COLO668 (cell line): ENCODE data around the gene RAB31.
"Not testable (repeated sequence)": the region's sequence is repeated elsewhere in the genome, so short reads cannot be mapped to it uniquely, and the experiment has no call there.

Experiments
- DNase-seq: peaks from one replicate; lab custom pipeline; 2025; ENCODE audit not compliant: unreplicated experiment; lab: John Stamatoyannopoulos, UW

The RAB31 gene

GRCh38 chr18:9876867-9877654, 169.0 kb downstream of the RAB31 start:
- no peak for DNase-seq

- no peak for DNase-seq
These were observed 169.5 kb downstream of the RAB31 start for GRCh38 chr18:9877655-9878014.

- DNase-seq: no peak
These were observed 170.0 kb downstream of the RAB31 start for GRCh38 chr18:9878095-9878494.

GRCh38 chr18:9878783-9879242, 170.7 kb downstream of the RAB31 start:
- no peak for DNase-seq

GRCh38 chr18:9884090-9884489, 176.0 kb downstream of the RAB31 start:
- DNase-seq: no peak

GRCh38 chr18:9884532-9885140, 176.5 kb downstream of the RAB31 start:
- DNase-seq: no peak

- DNase-seq: no peak
These were observed 177.3 kb downstream of the RAB31 start, which contains the start of gene TXNDC2 for GRCh38 chr18:9885170-9886004. TXNDC2 (plus strand) TSS chr18:9885973; CDS start chr18:9886681, 708 bp downstream.

- no peak for DNase-seq
These were observed 177.9 kb downstream of the RAB31 start for GRCh38 chr18:9886005-9886348.

- DNase-seq: no peak
These were observed 179.9 kb downstream of the RAB31 start for GRCh38 chr18:9887992-9888391.

- no peak for DNase-seq
These were observed 182.1 kb downstream of the RAB31 start for GRCh38 chr18:9890196-9890595.

- no peak for DNase-seq
These were observed 182.9 kb downstream of the RAB31 start for GRCh38 chr18:9890957-9891356.

- not testable (repeated sequence) for DNase-seq
These were observed 183.4 kb downstream of the RAB31 start for GRCh38 chr18:9891515-9891914.

GRCh38 chr18:9894454-9895068, 186.5 kb downstream of the RAB31 start:
- DNase-seq: no peak

- no peak for DNase-seq
These were observed 189.0 kb downstream of the RAB31 start for GRCh38 chr18:9897129-9897528.

GRCh38 chr18:9897787-9898291, 189.7 kb downstream of the RAB31 start:
- not testable (repeated sequence) for DNase-seq

- no peak for DNase-seq
These were observed 190.9 kb downstream of the RAB31 start for GRCh38 chr18:9898792-9899549.

- DNase-seq: not testable (repeated sequence)
These were observed 191.4 kb downstream of the RAB31 start for GRCh38 chr18:9899550-9899930.

- DNase-seq: no peak
These were observed 192.6 kb downstream of the RAB31 start for GRCh38 chr18:9900699-9901098.

GRCh38 chr18:9901377-9901776, 193.3 kb downstream of the RAB31 start:
- DNase-seq: no peak

- DNase-seq: not testable (repeated sequence)
These were observed 194.2 kb downstream of the RAB31 start for GRCh38 chr18:9902264-9902663.
